GM13976 (cell line): ENCODE results near the gene SNX15.
A peak's percentile ranks its signal among the peaks of the same experiment; 100 is the strongest.

Source experiments
- DNase-seq: peaks from one replicate; pipeline ENCODE4 v3.0.0; 2012; ENCODE audit warnings: low spot score
- in situ Hi-C: fragments of 300-500 bp; cut with MboI; formaldehyde crosslinking; loops from one replicate; pipeline ENCODE4 v1.12.0; 2022; ENCODE audit warnings: low sequenced_read_pairs, mixed read lengths, inconsistent platforms; ENCODE audit not compliant: unreplicated experiment
- TF ChIP-seq, protein P1 (sequence below): IDR thresholded peaks from 2 replicates; pipeline ENCODE4 v1.5.1; 2012; ENCODE audit warnings: borderline replicate concordance, mild to moderate bottlenecking; ENCODE audit not compliant: insufficient read depth; ENCODE audit errors: extremely low read depth, missing control alignments, control extremely low read depth

Gene SNX15

DNA sequence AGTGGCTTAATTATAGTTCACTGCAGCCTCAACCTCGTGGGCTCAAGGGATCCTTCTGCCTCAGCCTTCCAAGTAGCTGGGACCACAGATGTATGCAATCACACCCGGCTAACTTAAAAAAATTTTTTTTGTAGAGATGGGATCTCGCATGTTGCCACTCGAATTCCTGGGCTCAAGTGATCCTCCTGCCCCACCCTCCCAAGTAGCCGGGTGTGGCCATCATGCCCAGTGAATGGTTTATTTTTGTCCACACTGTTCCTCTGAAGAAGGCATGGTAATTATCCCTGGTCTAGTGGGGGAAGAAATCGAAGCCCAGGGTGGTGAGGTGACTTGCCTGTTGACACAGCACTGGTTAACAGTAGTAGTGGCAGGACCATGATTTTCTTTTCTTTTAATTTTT, 15.7 kb downstream of the SNX15 start:
- in situ Hi-C loops: no loop called here
- no peak for DNase-seq
- TF ChIP-seq, protein P1, sequence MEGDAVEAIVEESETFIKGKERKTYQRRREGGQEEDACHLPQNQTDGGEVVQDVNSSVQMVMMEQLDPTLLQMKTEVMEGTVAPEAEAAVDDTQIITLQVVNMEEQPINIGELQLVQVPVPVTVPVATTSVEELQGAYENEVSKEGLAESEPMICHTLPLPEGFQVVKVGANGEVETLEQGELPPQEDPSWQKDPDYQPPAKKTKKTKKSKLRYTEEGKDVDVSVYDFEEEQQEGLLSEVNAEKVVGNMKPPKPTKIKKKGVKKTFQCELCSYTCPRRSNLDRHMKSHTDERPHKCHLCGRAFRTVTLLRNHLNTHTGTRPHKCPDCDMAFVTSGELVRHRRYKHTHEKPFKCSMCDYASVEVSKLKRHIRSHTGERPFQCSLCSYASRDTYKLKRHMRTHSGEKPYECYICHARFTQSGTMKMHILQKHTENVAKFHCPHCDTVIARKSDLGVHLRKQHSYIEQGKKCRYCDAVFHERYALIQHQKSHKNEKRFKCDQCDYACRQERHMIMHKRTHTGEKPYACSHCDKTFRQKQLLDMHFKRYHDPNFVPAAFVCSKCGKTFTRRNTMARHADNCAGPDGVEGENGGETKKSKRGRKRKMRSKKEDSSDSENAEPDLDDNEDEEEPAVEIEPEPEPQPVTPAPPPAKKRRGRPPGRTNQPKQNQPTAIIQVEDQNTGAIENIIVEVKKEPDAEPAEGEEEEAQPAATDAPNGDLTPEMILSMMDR: no peak

DNA sequence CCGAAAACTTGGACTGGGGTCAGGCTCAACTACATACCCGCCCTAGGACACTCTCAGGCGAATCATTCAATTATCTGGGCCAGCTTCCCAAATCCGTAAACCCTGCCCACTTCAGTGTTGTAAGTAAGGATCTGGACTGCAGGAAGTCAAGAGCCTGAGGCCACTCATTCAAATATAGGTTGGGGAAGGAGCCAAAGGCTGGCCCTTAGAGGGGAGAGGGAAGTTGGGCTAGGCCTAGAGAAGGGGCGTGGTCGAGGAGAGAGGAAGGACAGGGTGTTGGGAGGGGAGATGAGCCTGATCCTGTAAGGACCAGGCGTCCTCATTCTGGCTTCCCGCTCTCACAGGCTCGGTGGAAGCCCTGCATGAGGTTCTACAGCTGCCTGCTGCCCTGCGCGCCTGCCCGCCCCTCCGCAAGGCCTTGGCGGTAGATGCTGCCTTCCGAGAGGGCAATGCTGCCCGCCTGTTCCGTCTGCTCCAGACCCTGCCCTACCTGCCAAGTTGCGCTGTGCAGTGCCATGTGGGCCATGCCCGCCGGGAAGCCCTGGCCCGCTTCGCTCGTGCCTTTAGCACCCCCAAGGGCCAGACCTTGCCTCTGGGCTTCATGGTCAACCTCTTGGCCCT, 16.8 kb downstream of the SNX15 start:
- in situ Hi-C loops: no loop called here
- TF ChIP-seq, protein P1: no peak
- DNase-seq: no peak

DNA sequence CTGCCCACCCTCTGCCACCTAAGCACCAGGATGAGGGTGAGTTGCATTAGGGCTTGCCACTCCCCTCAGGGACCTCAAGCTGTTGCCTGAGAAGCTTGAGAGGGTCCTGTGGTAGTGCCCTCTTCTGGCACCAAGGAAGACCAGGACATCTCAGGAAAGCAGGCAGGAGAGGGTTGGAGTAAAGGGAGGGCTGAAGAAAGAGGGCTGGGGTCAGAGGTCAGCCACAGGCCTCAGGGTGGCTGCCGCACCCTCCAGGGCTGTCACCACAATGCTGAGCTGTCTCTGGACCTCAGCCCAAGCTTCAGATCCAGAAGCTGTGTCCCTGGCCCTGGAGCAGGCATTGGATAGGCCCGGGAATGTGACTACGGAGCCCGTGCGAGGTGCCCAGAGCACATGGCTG, 17.8 kb downstream of the SNX15 start:
- TF ChIP-seq, protein P1: no peak
- in situ Hi-C loops: no loop called here
- DNase-seq: no peak

DNA sequence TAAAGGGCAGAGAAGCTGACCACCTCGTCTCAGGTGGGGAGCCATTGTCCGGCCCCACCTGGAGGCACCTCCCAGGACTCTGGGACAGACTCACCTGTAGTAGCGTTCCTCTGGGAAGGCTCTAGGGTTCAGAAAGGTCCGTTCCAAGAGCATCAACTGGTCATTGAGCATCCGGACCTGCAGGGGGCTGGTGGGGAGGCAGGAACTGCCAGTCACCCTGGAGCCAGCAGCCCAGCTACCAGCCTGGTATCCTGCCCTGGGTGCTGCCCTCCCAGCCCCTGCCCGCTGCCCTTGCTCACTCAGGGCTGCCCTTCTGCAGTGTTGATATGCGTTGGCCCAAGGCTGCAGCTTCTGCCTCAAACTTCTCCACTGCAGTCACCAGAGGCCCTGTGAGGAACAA, 18.5 kb downstream of the SNX15 start:
- in situ Hi-C loops: no loop called here

DNA sequence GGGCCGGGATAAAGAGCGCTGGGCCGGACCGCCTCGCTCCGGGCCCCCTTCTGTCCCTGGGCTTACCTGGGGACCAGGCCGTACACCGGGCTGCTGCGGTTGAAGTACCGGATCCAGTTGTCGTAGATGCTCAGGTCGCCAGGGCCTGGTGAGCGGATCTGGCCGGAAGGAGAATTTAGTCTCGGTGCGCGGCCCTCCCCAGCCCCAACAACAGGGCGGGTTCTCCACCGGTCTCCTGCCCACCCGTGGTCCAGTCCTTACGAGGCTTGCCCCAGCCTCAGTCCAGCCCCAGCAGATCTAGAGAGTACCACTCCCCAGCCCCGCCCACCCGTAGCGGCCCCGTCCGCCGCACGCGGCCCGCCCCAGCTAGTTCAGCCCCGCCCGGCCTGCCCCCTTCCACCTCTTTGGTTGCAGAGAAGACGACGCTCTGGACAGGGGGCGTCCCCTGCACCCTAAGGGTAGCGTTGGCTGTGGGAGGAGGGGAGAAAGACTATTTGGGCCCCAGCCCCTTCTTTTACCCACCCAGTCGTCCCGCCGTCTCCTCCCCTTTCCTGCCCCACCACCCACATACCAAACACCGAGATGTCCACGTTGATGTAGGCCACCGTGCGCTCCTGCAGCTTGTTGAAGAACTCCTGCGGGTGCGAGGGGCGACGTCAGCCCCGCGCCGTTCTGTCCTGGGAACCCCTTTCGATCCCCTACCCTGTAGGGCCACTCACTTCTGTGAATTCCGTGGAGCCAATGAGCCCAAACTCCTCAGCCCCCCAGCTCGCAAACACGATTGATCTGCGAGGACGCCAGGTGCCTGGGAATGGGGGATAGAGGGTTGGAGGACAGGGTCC, 20.6 kb downstream of the SNX15 start:
- peak; percentile 67 for DNase-seq
- in situ Hi-C loops: no loop called here
- TF ChIP-seq, protein P1: no peak

More for the DNA sequence above, 18.5 kb downstream of the SNX15 start:
- TF ChIP-seq, protein P1: no peak
- DNase-seq: no peak

DNA sequence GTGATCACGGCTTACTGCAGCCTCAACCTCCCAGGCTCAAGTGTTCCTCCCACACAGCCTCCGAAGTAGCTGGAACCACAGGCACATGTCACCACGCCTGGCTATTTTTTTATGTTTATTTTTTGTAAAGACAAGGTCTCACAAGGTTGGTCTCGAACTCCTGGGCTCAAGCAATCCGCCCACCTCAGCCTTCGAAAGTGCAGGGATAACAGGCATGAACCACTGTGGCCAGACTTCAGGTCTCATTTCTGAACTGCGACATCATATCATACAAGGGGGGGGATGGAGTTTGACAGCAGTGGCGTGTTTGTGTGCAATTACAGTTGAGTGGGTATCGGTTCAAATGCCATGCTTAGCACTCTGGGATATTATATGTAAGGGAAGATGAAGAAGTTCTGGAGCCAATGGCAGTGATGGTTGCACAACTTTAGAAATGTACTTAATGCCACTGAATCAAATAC, 24.2 kb downstream of the SNX15 start:
- TF ChIP-seq, protein P1: no peak
- no peak for DNase-seq
- in situ Hi-C loops: no loop called here
